HG02678 (cell line): Measurements from ENCODE around the gene PLEKHG2.
"Not testable (repeated sequence)": the region's sequence is repeated elsewhere in the genome, so short reads cannot be mapped to it uniquely, and the experiment has no call there.

ENCODE experiments used
- ATAC-seq: cut with Tn5 transposase; IDR thresholded peaks from one replicate; pipeline ENCODE4 v1.9.1; 2021; ENCODE audit warnings: mild to moderate bottlenecking, moderate library complexity; ENCODE audit not compliant: unreplicated experiment

The PLEKHG2 gene, protein sequence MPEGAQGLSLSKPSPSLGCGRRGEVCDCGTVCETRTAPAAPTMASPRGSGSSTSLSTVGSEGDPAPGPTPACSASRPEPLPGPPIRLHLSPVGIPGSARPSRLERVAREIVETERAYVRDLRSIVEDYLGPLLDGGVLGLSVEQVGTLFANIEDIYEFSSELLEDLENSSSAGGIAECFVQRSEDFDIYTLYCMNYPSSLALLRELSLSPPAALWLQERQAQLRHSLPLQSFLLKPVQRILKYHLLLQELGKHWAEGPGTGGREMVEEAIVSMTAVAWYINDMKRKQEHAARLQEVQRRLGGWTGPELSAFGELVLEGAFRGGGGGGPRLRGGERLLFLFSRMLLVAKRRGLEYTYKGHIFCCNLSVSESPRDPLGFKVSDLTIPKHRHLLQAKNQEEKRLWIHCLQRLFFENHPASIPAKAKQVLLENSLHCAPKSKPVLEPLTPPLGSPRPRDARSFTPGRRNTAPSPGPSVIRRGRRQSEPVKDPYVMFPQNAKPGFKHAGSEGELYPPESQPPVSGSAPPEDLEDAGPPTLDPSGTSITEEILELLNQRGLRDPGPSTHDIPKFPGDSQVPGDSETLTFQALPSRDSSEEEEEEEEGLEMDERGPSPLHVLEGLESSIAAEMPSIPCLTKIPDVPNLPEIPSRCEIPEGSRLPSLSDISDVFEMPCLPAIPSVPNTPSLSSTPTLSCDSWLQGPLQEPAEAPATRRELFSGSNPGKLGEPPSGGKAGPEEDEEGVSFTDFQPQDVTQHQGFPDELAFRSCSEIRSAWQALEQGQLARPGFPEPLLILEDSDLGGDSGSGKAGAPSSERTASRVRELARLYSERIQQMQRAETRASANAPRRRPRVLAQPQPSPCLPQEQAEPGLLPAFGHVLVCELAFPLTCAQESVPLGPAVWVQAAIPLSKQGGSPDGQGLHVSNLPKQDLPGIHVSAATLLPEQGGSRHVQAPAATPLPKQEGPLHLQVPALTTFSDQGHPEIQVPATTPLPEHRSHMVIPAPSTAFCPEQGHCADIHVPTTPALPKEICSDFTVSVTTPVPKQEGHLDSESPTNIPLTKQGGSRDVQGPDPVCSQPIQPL (N-terminal part only)

DNA sequence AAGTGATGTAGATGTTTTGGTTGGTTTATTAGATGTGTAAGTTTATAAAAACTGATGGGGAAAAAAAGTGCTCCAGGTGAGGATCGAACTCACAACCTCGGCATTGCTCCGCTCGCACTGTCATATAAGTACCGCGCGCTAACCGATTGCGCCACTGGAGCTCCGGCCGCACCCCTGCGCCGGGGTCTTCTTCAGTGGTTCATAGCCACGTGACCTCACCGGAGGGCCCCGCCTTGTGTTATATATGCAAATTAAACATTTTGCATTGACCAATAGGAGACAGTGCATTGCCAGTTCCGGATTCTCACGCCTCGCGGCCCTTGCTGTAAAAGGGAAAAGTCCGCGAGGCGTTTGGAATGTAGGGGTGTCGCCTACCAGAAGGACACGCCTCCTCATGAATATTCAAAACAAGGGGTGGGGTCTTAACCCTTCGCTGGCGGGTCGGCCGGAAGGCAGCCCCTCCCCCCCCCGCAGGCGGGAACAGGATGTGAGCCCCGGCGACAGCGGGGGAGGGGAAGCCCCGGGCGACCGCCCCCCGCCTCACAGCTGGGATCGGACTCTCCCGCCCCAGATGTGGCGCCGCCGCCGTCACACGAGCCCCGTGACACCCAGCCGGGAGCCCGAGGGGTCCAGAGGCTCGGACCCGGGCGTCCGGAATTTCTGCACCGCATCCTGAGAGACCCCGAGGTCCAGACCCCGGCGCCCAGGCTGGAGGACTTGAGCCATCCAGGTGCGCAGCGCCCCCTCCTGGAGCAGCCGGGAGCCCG lies at the start of gene PLEKHG2:
Gene PLEKHG2 (plus strand): TSS at position 570 of the 767 bp plus-strand sequence. CDS start 1,418 bp downstream, outside the sequence.
- ATAC-seq, result peak; percentile 69

DNA sequence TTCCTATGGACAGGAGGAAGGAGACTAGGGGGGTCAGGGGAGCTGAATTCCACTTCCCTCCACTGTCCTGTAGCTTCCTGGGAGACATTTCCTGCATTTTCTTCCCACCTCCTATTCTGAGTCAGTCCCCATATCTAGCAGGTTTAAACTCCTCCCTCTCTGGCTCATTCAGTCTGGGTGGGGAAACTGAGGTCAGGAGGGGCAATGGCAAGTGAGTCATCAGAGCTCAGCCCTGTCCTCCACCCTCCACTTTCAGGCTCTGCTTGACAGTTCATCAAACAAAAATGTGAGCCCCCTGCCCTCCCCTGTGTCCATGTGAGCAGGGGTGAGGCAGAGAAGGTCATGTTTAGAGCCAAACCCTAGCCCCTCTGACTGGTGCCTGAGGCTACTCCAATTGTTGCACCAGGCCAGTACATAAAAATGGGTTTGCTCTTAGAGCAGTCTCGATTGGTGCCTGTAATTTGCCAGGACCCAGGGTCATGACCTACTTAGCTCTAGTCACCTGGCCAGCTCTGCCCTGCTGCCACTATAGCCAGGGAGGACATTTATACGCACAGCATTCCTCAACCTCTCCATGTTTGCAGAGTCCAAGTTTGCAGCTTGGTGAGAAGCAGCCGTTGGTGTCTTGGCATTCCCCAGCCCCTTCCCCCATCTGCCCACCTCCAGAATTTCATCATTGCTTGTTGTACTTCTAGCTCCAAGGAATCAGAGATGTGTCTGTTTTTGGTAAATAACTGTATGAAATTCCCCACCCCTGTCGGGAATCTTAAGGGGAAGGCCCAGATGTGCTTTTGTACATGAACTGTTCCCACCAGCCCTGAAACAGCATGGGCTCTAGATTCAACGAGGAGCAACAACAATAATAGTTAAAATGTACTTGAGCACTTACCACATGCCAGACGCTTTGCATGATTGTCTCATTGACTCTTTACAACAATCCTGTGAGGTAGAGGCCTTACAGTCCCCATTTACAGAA lies 49.5 kb upstream of the PLEKHG2 start:
- ATAC-seq, result no peak

DNA sequence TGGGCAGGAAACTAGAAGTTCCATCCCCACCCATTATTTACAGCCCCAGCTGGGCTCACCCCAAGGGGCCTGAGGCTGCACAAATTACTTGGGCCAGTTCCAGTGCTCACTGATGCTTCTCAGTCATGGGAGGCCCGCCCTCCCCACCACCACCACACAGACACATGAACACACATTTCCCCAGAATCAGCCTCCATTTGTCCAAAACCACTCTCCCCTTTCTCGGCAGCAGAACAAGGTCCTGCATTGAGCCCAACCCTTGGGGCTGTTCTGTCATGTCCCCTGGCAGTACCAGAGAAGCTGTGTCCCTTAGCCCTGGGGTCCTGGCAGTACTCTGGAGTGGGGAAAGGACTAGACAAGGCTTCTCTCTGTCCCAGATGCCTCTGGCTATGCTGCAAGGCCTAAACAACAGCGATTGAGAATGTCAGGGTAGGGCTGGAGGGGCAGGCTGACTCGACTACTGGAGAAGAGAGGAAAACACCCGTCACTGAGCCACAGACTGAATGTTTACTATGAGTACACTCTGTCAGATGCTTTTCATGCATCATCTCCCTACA lies 48.5 kb upstream of the PLEKHG2 start:
- ATAC-seq, result peak; percentile 44

DNA sequence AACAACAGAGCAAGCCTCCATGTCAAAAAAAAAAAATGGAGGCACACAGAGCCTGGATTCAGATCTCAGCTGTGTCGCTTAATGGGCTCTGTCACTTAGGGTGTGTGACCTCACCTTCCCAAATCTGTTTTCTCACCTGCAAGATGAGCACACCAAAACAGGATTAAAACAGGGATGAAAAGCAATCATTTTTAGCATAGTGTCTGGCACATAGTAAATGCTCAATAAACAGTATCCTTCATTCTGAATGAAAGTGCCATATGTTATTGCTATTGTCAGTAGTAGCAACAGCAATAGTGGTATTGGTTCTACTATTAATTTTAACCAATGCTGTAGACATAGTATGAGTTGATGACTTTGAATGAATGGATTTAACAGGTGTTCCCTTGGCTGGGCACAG lies 46.9 kb upstream of the PLEKHG2 start:
- ATAC-seq, result no peak

DNA sequence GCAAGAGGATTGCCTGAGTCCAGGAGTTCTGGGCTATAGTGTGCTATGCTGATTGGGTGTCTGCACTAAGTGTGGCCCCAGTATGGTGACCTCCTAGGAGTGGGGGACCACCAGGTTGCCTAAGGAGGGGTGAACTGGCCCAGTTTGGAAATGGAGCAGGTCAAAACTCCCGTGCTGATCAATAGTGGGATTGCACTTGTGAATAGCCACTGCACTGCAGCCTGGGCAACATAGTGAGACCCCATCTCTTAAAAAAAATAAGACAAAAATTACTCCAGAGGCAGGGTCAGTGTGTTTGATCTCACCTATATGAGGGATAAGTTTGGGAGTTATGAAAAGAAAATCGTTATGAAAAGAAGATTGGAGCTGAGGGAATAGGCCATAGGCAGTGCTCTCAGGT lies 43.3 kb upstream of the PLEKHG2 start:
- no peak for ATAC-seq

DNA sequence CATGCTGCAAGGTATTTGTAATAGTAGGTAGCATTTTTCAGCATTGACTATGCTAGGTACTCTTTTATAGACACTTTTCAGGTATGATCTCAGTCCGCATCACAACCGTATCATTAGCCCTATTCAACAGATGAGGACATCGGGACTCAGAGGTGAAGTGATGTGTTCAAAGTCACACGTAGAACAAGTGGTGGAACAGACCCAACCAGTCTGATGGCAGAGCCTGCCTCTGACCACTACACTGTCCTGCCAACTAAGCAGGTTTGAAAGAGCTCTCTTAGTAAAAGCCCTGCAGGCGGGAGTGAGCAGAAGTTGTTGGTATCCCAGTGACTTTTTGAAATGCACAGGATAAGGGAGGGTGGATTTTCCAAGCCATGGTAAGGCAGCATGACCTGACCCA lies 41.7 kb upstream of the PLEKHG2 start:
- no peak for ATAC-seq

DNA sequence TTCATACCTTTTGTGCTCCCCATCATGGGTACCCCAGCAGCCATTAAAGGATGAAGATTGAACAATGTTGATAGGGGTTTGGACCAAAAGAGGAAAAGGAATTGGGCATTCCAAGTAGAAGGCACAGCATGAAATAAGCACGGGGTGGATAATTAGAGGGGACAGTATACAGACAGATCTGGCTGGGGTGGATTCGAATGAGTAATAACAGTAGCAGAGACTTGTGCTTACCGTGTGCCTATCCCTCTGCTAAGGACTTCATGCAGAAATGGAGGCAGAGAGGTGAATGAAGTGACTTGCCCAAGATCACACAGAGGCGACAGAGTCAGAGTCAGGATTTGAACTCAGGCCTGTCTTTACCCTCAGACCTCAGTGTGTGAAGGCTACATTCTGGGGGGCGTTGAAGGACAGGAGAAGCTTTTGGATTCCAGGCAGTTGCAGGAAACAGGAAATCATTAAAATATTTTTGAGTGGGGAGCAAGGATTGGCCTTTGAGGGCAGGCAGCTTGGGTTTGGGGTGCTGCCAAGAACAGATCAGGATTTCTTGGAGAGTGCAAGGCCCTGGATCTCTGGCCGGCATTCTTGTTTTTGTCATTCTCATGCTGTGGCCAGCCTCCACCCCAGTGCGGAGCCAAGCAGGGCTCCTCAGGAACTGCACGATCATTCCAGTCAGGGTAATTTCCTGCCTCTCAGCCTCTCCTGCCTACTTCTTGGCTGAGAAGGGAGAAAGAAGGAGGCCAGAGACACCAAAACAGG lies 40.2 kb upstream of the PLEKHG2 start:
- no peak for ATAC-seq

DNA sequence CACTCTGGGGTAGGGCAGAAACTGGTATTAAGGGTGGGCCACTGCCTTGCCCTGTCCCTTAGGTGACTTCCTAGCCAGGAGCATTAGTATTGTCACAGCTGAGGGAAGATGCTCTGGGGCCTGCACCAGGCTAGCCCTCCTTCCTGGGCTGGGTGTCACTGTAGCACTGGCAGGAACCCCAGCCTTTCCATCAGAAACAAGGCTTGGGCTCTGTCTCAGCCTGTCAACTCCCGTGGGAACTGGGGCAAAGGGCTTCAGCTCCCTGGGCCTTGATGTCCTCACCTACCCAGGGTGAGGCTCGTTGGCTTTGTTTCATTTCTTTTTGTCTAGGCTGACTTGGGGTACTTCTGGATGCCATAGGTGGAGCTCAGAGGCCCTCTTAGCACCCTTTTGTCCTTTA lies 39.5 kb upstream of the PLEKHG2 start:
- no peak for ATAC-seq

DNA sequence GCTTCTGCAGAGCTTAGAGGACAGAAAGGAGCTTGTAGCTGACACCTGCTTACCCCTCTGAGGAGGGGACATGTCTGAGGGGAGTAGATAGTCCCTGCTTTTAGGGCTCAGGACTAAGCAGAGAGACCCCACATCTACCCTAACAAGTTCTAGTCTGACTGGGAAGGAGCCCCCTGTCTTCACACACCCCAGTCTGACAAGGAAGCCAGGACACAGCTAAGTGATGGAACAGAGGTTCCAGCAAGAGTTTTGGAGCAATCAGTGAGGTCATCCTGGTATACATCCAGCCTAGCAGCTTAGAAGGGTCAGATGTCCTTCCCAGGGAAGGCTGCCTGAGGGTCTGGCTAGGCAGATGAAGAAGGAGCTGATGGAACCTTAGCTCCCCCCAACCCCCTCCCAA lies 36.5 kb upstream of the PLEKHG2 start:
- ATAC-seq, result no peak

DNA sequence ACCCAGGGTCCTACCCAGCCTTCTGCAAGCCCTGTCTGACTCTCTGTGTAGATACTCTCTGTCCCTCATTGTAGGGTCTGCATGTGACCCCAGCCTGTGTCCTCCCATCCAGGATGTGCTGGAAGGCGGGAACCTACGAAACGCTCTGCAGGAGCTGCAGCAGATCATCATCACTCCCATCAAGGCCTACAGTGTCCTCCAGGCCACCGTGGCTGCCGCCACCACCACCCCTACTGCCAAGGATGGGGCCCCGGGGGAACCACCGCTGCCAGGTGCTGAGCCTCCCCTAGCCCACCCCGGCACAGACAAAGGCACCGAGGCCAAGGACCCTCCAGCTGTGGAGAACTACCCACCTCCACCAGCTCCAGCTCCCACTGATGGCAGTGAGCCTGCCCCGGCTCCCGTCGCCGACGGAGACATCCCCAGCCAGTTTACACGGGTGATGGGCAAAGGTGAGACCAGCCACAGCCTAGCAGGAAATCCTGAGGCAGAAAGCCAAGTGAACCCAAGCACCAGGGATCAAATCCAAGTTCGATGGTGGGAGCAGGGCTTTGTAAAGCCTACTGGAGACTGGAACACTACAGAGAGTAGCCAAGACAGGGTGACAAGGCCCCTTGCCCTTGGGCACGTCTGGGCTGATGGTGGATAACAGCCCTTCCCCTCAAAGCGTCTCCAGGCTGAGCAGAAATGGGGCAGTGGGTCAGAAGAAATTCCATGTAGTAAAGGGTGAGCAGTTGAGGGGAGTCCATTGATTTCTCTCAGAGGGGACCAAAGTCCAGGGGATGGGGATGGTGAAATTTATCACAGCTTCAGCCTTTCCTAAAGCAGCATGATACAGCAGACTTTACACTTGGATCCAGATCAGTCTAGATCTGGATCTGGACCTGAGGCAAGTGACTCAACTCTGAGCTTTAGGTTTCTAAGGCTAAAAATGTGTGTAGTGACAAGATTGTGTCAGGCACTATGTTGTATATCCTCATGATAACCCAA lies 34.8 kb upstream of the PLEKHG2 start:
- ATAC-seq, result no peak

DNA sequence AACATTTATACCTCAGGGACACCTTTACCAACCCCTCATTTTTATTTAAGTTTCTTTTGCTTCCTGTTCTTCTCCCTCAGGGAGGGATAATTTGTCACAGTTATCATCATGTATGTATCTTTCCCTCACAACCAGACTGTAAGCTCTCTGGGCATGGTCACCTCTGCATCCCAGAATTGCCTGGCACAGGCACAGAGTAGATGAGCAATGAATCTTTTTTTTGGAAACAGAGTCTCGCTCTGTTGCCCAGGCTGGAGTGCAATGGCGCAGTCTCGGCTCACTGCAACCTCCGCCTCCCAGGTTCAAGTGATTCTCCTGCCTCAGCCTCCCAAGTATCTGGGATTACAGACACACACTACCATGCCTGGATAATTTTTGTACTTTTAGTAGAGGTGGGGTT lies 33.1 kb upstream of the PLEKHG2 start:
- ATAC-seq, result not testable (repeated sequence)

DNA sequence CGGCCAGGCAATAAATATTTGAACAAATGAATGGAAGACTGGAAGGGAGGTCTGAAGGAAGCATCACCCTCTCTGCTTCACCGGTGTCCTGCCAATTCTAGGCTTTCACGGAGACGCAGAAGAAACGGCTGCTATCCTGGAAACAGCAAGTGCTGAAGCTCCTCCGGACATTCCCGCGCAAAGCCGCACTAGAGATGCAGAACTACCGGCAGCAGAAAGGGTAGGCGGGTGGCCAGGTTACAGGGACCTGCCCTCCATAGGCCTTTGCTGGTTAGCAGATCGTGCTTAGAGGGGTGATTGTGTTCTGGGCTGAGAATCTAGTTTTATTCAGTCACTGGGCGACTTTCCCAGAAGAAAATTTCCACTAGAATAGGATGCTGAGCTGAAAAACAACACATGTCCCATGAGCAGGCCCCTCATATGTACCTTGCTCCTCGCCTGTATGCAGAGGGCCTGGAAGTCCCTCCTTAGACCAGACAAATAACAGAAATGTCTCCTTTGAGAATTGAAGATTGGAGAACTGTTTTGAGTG lies 32.5 kb upstream of the PLEKHG2 start:
- no peak for ATAC-seq

DNA sequence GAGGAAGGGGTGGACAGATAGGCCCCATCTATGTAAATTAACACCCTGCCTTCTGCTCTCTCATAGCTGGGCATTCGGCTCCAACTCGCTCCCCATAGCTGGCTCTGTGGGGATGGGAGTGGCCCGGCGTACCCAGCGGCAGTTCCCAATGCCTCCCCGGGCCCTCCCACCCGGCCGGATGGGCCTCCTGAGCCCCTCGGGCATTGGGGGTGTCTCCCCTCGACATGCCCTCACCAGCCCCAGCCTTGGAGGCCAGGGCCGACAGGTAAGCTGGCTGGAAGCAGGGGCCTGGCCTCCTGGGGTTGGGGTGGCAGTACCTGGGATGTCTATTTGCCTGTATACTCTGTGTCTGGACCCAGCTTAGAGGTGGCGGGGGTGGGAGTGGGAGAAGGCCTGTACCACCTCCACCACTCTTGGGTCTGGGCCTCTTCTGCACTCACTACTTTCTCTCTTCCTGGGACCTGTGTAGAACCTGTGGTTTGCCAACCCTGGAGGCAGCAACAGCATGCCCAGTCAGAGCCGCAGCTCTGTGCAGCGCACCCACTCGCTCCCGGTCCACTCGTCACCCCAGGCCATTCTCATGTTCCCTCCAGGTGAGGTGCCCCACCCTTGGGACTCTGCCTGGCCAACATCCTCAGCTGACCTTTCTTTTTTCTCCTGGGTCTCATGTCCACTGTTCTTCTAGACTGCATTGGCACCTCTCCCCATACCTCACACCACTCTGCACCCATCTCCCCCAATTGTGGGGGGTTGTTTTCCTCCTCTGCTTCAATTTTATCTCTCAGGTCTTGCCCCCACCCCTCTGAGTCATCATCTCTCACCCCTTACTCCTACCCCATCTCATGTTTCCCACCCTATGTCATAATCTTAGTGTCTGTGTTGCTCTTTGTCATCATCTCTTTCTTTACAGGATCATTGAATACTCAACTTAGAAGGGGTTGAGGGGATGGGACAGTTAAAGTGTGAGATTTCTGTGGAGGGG lies 31.7 kb upstream of the PLEKHG2 start:
- ATAC-seq, result no peak

DNA sequence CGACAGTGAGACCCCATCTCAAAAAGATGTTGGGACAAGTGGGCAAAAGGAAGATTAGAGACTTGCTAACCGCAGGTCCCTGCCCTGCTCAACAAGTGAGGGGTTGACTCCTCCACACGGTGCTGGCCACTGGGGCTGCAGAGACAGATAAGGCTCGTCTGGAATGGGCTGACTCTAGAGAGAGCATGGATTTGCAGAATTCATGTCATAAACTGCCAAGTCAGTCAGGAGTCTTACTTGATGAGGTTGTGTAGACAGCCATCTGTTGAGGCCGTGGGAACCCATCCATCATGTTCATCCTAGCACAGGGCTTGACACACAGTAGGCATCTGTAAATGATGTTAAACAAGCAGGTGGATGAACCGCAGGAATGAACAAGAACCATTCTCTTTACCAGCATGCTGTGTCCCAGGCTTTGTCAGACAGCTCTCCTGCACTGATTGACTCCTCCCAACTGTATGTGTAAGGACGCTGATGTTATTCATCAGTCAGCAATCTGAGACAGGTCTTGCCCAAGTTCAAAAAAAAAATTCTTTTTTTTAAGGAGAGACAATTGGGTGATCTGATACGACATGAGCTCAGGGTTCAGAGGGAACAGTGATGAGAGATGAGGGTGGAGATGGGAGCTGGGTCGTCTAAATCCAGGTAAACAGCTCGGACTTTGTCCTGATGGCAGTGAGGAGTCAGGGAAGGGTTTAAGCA lies 30.4 kb upstream of the PLEKHG2 start:
- ATAC-seq, result no peak
